GM12801 (cell line): ENCODE data around the gene NDFIP2.

Experiments
- CTCF ChIP-seq: IDR thresholded peaks from one replicate; pipeline ENCODE4 v1.5.1; 2011; ENCODE audit warnings: control low read depth; ENCODE audit not compliant: insufficient read length; ENCODE audit errors: extremely low read depth

The NDFIP2 gene

GRCh38 chr13:79442221-79442620 is 38.7 kb upstream of the NDFIP2 start:
- TF ChIP-seq CTCF = no peak

- no peak for TF ChIP-seq CTCF
Observed at GRCh38 chr13:79442706-79443105, 38.2 kb upstream of the NDFIP2 start.

- TF ChIP-seq CTCF = no peak
Observed at GRCh38 chr13:79445968-79446645, 34.8 kb upstream of the NDFIP2 start.

GRCh38 chr13:79447141-79447540 is 33.8 kb upstream of the NDFIP2 start:
- no peak for TF ChIP-seq CTCF

- TF ChIP-seq CTCF = no peak
Observed at GRCh38 chr13:79447741-79448140, 33.2 kb upstream of the NDFIP2 start.

GRCh38 chr13:79448413-79448812 is 32.5 kb upstream of the NDFIP2 start:
- no peak for TF ChIP-seq CTCF

- TF ChIP-seq CTCF = no peak
Observed at GRCh38 chr13:79450110-79450509, 30.8 kb upstream of the NDFIP2 start.
